Measurements from ENCODE around the gene POLDIP2. TPM values are rescaled to one million over a fixed set of nuclear protein-coding genes. Genes with fewer than 3 reads are reported as not detected.
A peak's percentile ranks its signal among the peaks of the same experiment; 100 is the strongest.
"Not testable (repeated sequence)": the region's sequence is repeated elsewhere in the genome, so short reads cannot be mapped to it uniquely, and the experiment has no call there.

Gene POLDIP2
- total RNA-seq, 1 experiment from 2014 or later, result 105 TPM

GRCh38 chr17:28339431-28339830, 17.9 kb downstream of the POLDIP2 start:
- Mint-ChIP-seq H3K4me3 (ENCODE audit: unreplicated experiment) (no peak overlapping the region), H3K27ac (ENCODE audit: low read depth, unreplicated experiment) (no peak overlapping the region), H3K9me3 (ENCODE audit: unreplicated experiment) (no peaks in the 10 kb centered on the region), H3K4me1 (ENCODE audit: insufficient read depth, unreplicated experiment) (peaks cover 28% of the 10 kb centered on the region), H3K36me3 (ENCODE audit: insufficient read depth, unreplicated experiment) (peaks cover 51% of the 10 kb centered on the region), H3K27me3 (ENCODE audit: insufficient read depth, unreplicated experiment) (no peaks in the 10 kb centered on the region)
- intact Hi-C loops (cut with micrococcal nuclease), result loop anchor here (5.0 to 10.0 kb wide), 4 partner anchors 78 to 205 kb away; no protein-coding TSS in a partner anchor
- TF ChIP-seq CTCF (IDR thresholded peaks at IDR 0.05; ENCODE audit: unreplicated experiment), result no peak
- BruUV-seq (replicated peaks), result no TSS peak
- POLR2A ChIA-PET, result interaction anchor here (0.9 kb wide), 1 partner anchor 9 kb away, joined by 3 read pairs; no protein-coding TSS in a partner anchor
- DNase-seq (ENCODE audit: unreplicated experiment), result no peak
- CTCF ChIA-PET, result interaction anchor here (2.6 kb wide), 1 partner anchor 107 kb away, joined by 13 read pairs; no protein-coding TSS in a partner anchor

- H3K27me3 Mint-ChIP-seq (ENCODE audit: insufficient read depth, unreplicated experiment); DNase-seq (ENCODE audit: unreplicated experiment); H3K9me3 Mint-ChIP-seq (ENCODE audit: unreplicated experiment); BruUV-seq (replicated peaks): not testable (repeated sequence)
- CTCF ChIA-PET, result interaction anchor here (0.6 to 2.6 kb wide), 7 partner anchors 7 to 154 kb away, joined by 3 to 13 read pairs (median 4); no protein-coding TSS in a partner anchor
- Mint-ChIP-seq H3K4me1 (ENCODE audit: insufficient read depth, unreplicated experiment) (peaks cover 35% of the 10 kb centered on the region), H3K36me3 (ENCODE audit: insufficient read depth, unreplicated experiment) (peaks cover 44% of the 10 kb centered on the region), H3K4me3 (ENCODE audit: unreplicated experiment) (peak overlapping the region; percentile 96), H3K27ac (ENCODE audit: low read depth, unreplicated experiment) (peak overlapping the region; percentile 97)
- POLR2A ChIA-PET, result interaction anchor here (1.8 to 2.1 kb wide), 2 partner anchors 9 to 19 kb away, joined by 7 to 11 read pairs; partner anchors contain the start of gene POLDIP2
- intact Hi-C loops (cut with micrococcal nuclease), result loop anchor here (5.0 to 10.0 kb wide), 4 partner anchors 79 to 206 kb away; no protein-coding TSS in a partner anchor
Observed at GRCh38 chr17:28338769-28339212, 18.5 kb downstream of the POLDIP2 start.

GRCh38 chr17:28338056-28338768, 19.1 kb downstream of the POLDIP2 start:
- no peak for TF ChIP-seq CTCF (IDR thresholded peaks at IDR 0.05; ENCODE audit: unreplicated experiment)
- H3K4me3 Mint-ChIP-seq (ENCODE audit: unreplicated experiment), result peak overlapping the region; percentile 96
- H3K27ac Mint-ChIP-seq (ENCODE audit: low read depth, unreplicated experiment), result peak overlapping the region; percentile 97
- intact Hi-C loops (cut with micrococcal nuclease), result loop anchor here (5.0 to 10.0 kb wide), 4 partner anchors 79 to 207 kb away; no protein-coding TSS in a partner anchor
- H3K9me3 Mint-ChIP-seq (ENCODE audit: unreplicated experiment), result no peaks in the 10 kb centered on the region
- peaks cover 39% of the 10 kb centered on the region for H3K36me3 Mint-ChIP-seq (ENCODE audit: insufficient read depth, unreplicated experiment)
- peaks cover 36% of the 10 kb centered on the region for H3K4me1 Mint-ChIP-seq (ENCODE audit: insufficient read depth, unreplicated experiment)
- POLR2A ChIA-PET, result interaction anchor here (0.7 to 2.1 kb wide), 4 partner anchors 8 to 45 kb away, joined by 3 to 13 read pairs (median 9); partner anchors contain the start of gene POLDIP2
- no TSS peak for BruUV-seq (replicated peaks)
- CTCF ChIA-PET, result interaction anchor here (0.6 to 2.6 kb wide), 9 partner anchors 8 to 154 kb away, joined by 3 to 13 read pairs (median 4); no protein-coding TSS in a partner anchor
- H3K27me3 Mint-ChIP-seq (ENCODE audit: insufficient read depth, unreplicated experiment), result no peaks in the 10 kb centered on the region
- peak; percentile 65 for DNase-seq (ENCODE audit: unreplicated experiment)

- ChIA-PET CTCF (interaction anchor here (0.8 to 1.8 kb wide), 11 partner anchors 10 to 681 kb away, joined by 3 to 6 read pairs (median 4); no protein-coding TSS in a partner anchor), POLR2A (interaction anchor here (0.7 to 4.2 kb wide), 35 partner anchors 10 to 1041 kb away, joined by 3 to 107 read pairs (median 5); partner anchors contain the start of genes ALDOC, PIGS, POLDIP2 and RPL23A)
- no peak for TF ChIP-seq CTCF (IDR thresholded peaks at IDR 0.05; ENCODE audit: unreplicated experiment)
- TSS peak; percentile 51 for BruUV-seq (replicated peaks)
- peaks cover 41% of the 10 kb centered on the region for H3K4me1 Mint-ChIP-seq (ENCODE audit: insufficient read depth, unreplicated experiment)
- H3K4me3 Mint-ChIP-seq (ENCODE audit: unreplicated experiment), result peak overlapping the region; percentile 96
- intact Hi-C loops (cut with micrococcal nuclease), result loop anchor here (5.0 to 10.0 kb wide), 4 partner anchors 81 to 209 kb away; no protein-coding TSS in a partner anchor
- peaks cover 29% of the 10 kb centered on the region for H3K36me3 Mint-ChIP-seq (ENCODE audit: insufficient read depth, unreplicated experiment)
- H3K9me3 Mint-ChIP-seq (ENCODE audit: unreplicated experiment), result no peaks in the 10 kb centered on the region
- DNase-seq (ENCODE audit: unreplicated experiment), result peak; percentile 86
- peak overlapping the region; percentile 97 for H3K27ac Mint-ChIP-seq (ENCODE audit: low read depth, unreplicated experiment)
- no peaks in the 10 kb centered on the region for H3K27me3 Mint-ChIP-seq (ENCODE audit: insufficient read depth, unreplicated experiment)
Observed at GRCh38 chr17:28335959-28336871, 21.1 kb downstream of the POLDIP2 start.
